ENCODE results near the gene FGF8. TPM values are rescaled to one million over a fixed set of nuclear protein-coding genes. Genes with fewer than 3 reads are reported as not detected.
A peak's percentile ranks its signal among the peaks of the same experiment; 100 is the strongest.

FGF8 gene
- total and polyA plus RNA-seq, 2 of the 13 experiments (the other 11 are each of a cell fraction or from before 2014, with no cell fraction given), result not detected

- Histone ChIP-seq H3K4me3 (replicated peaks in 1 of 3; ENCODE audit: insufficient read depth in 1 of 3, low read depth in 2 of 3, low read length in 3 of 3) (no peak overlapping the region), H3K79me2 (ENCODE audit: insufficient read depth, low read length) (no peaks in the 10 kb centered on the region), H3K27me3 (ENCODE audit: control insufficient read depth in 1 of 2, insufficient read depth in 2 of 2, low read length in 2 of 2) (peaks cover 0 to 6% of the 10 kb centered on the region in 2 experiments; a peak in 1 of 5 replicates), H3K9ac (ENCODE audit: insufficient read depth, low read depth, low read length) (no peak overlapping the region), H3K4me2 (ENCODE audit: low read depth, low read length) (no peak overlapping the region), H3K27ac (ENCODE audit: extremely low read length, insufficient read depth, low read length) (no peak overlapping the region), H3K4me1 (ENCODE audit: insufficient read depth, low read length) (no peaks in the 10 kb centered on the region), H3K36me3 (replicated peaks in 1 of 2; ENCODE audit: control insufficient read depth in 1 of 2, insufficient read depth in 2 of 2, low read length in 2 of 2) (no peaks in the 10 kb centered on the region), H2AFZ (ENCODE audit: low read length) (no peak overlapping the region), H4K20me1 (ENCODE audit: insufficient read depth, low read length) (no peaks in the 10 kb centered on the region), H3K9me3 (ENCODE audit: low read length) (no peaks in the 10 kb centered on the region)
- FAIRE-seq, result no peak
- POLR2A ChIA-PET, result no interaction called here
- intact Hi-C loops (cut with micrococcal nuclease; ENCODE audit: unreplicated experiment) (no loop called here), in situ Hi-C loops (cut with HindIII; ENCODE audit: extremely low pct_ligation_motif_present, low pct_unique_long_range_greater_than_20kb) (no loop called here)
- no TSS peak for BruUV-seq (replicated peaks)
- no peak for TF ChIP-seq HNF1B (CRISPR knock-in tag; IDR thresholded peaks at IDR 0.05)
- TF ChIP-seq ERF (CRISPR knock-in tag; IDR thresholded peaks at IDR 0.05), result no peak
- no peak for TF ChIP-seq ZNF274 (CRISPR knock-in tag; IDR thresholded peaks at IDR 0.05)
- no peak for TF ChIP-seq NFIB (CRISPR knock-in tag; IDR thresholded peaks at IDR 0.05; ENCODE audit: borderline replicate concordance)
- TF ChIP-seq ATF1 (CRISPR knock-in tag; IDR thresholded peaks at IDR 0.05), result no peak
- no peak for TF ChIP-seq TCF7L2 (IDR thresholded peaks at IDR 0.05; ENCODE audit: low read depth, low read length)
- TF ChIP-seq ZNF350 (CRISPR knock-in tag; IDR thresholded peaks at IDR 0.05; ENCODE audit: borderline replicate concordance, low read depth), result no peak
- ATAC-seq, result no peak
- DNase-seq (ENCODE audit: low spot score), result no peak
- CTCF ChIA-PET (ENCODE audit: low intra/inter-chr PET ratio, low total read pairs), result no interaction called here
- WGBS (ENCODE audit: low lambda C conversion rate), result 15% methylated on average over 1 of the region's 1 CpG
These were observed 43.8 kb downstream of the FGF8 start for GRCh38 chr10:101732096-101732495.

- intact Hi-C loops (cut with micrococcal nuclease; ENCODE audit: unreplicated experiment) (no loop called here), in situ Hi-C loops (cut with HindIII; ENCODE audit: extremely low pct_ligation_motif_present, low pct_unique_long_range_greater_than_20kb) (no loop called here)
- H4K20me1 ChIP-seq (ENCODE audit: insufficient read depth, low read length), result no peaks in the 10 kb centered on the region
- H3K27ac ChIP-seq (ENCODE audit: extremely low read length, insufficient read depth, low read length), result no peak overlapping the region
- no peaks in the 10 kb centered on the region for H3K9me3 ChIP-seq (ENCODE audit: low read length)
- no peak overlapping the region for H2AFZ ChIP-seq (ENCODE audit: low read length)
- no TSS peak for BruUV-seq (replicated peaks)
- whole genome bisulfite sequencing (ENCODE audit: low lambda C conversion rate), result 23% methylated on average over 2 of the region's 2 CpGs
- H3K27me3 ChIP-seq (ENCODE audit: control insufficient read depth in 1 of 2, insufficient read depth in 2 of 2, low read length in 2 of 2), result peaks cover 0 to 6% of the 10 kb centered on the region in 2 experiments; a peak in 1 of 5 replicates
- peaks cover 18% of the 10 kb centered on the region for H3K4me1 ChIP-seq (ENCODE audit: insufficient read depth, low read length)
- ChIA-PET CTCF (ENCODE audit: low intra/inter-chr PET ratio, low total read pairs) (no interaction called here), POLR2A (interaction anchor here (2.0 kb wide), 1 partner anchor 32 kb away, joined by 7 read pairs; no protein-coding TSS in a partner anchor)
- FAIRE-seq (no peak), ATAC-seq (no peak; the same call in 2 of the 3 replicates), DNase-seq (ENCODE audit: low spot score) (no peak)
- H3K4me2 ChIP-seq (ENCODE audit: low read depth, low read length), result peak overlapping the region; percentile 21
- no peak overlapping the region for H3K9ac ChIP-seq (ENCODE audit: insufficient read depth, low read depth, low read length)
- no peaks in the 10 kb centered on the region for H3K79me2 ChIP-seq (ENCODE audit: insufficient read depth, low read length)
- H3K4me3 ChIP-seq (replicated peaks in 1 of 3; ENCODE audit: insufficient read depth in 1 of 3, low read depth in 2 of 3, low read length in 3 of 3), result no peak overlapping the region
- H3K36me3 ChIP-seq (replicated peaks in 1 of 2; ENCODE audit: control insufficient read depth in 1 of 2, insufficient read depth in 2 of 2, low read length in 2 of 2), result no peaks in the 10 kb centered on the region
- TF ChIP-seq RXRB (CRISPR knock-in tag; IDR thresholded peaks at IDR 0.05; ENCODE audit: borderline replicate concordance), result no peak
- no peak for TF ChIP-seq MXD1 (CRISPR knock-in tag; IDR thresholded peaks at IDR 0.05)
- TF ChIP-seq DZIP1 (CRISPR knock-in tag; IDR thresholded peaks at IDR 0.05), result no peak
- TF ChIP-seq ZNF619 (CRISPR knock-in tag; IDR thresholded peaks at IDR 0.05), result no peak
- no peak for TF ChIP-seq TCF7 (IDR thresholded peaks at IDR 0.05; ENCODE audit: low read depth)
- TF ChIP-seq PHB2 (IDR thresholded peaks at IDR 0.05; ENCODE audit: partially characterized antibody), result no peak
- no peak for TF ChIP-seq BCL3 (CRISPR knock-in tag; IDR thresholded peaks at IDR 0.05)
- no peak for TF ChIP-seq NCOA2 (CRISPR knock-in tag; IDR thresholded peaks at IDR 0.05)
These were observed 49.9 kb downstream of the FGF8 start for GRCh38 chr10:101726115-101726387.
